H9 (cell line): Measurements from ENCODE around the gene TSPAN5. TPM values are rescaled to one million over a fixed set of nuclear protein-coding genes. Genes with fewer than 3 reads are reported as not detected.

Experiments used
- DNase-seq: peaks from one replicate; pipeline ENCODE4 v3.0.0-alpha.2; 2017
- H2AFZ ChIP-seq: one replicate; pipeline ENCODE4 v1.6.1; 2013; ENCODE audit warnings: mild to moderate bottlenecking, low read length, control low read depth, moderate library complexity
- H2AK5ac ChIP-seq: 2 replicates; pipeline ENCODE4 v1.6.1; 2013; ENCODE audit warnings: low read length, control low read depth, mixed read lengths; ENCODE audit not compliant: insufficient read length
- H2BK120ac ChIP-seq: one replicate; pipeline ENCODE4 v1.6.1; 2013; ENCODE audit warnings: low read depth, mild to moderate bottlenecking, low read length, control low read depth, inconsistent platforms; ENCODE audit not compliant: poor library complexity, severe bottlenecking
- H2BK12ac ChIP-seq: 2 replicates; pipeline ENCODE4 v1.6.1; 2013; ENCODE audit warnings: low read length, control low read depth, mixed read lengths, low read depth; ENCODE audit not compliant: insufficient read length
- H2BK15ac ChIP-seq: 2 replicates; pipeline ENCODE4 v1.6.1; 2013; ENCODE audit warnings: low read depth, low read length, control low read depth
- H2BK20ac ChIP-seq: one replicate; pipeline ENCODE4 v1.6.1; 2013; ENCODE audit warnings: low read depth, mild to moderate bottlenecking, low read length, control low read depth, inconsistent platforms; ENCODE audit not compliant: poor library complexity, severe bottlenecking
- H2BK5ac ChIP-seq: 2 replicates; pipeline ENCODE4 v1.6.1; 2013; ENCODE audit warnings: low read length, control low read depth, mixed read lengths; ENCODE audit not compliant: insufficient read length
- H3K14ac ChIP-seq: 2 replicates; pipeline ENCODE4 v1.6.1; 2013; ENCODE audit warnings: low read length, control low read depth; ENCODE audit not compliant: insufficient read depth
- H3K18ac ChIP-seq: 2 replicates; pipeline ENCODE4 v1.6.1; 2013; ENCODE audit warnings: low read depth, mild to moderate bottlenecking, mixed read lengths, low read length, control low read depth; ENCODE audit not compliant: insufficient read length
- H3K23ac ChIP-seq: 2 replicates; pipeline ENCODE4 v1.6.1; 2013; ENCODE audit warnings: low read length, control low read depth, mixed read lengths, low read depth; ENCODE audit not compliant: insufficient read length
- H3K23me2 ChIP-seq: 2 replicates; pipeline ENCODE4 v1.6.1; 2013; ENCODE audit warnings: low read depth, mild to moderate bottlenecking, mixed read lengths, low read length, control low read depth; ENCODE audit not compliant: insufficient read length, poor library complexity, severe bottlenecking
- H3K27ac ChIP-seq: 2 replicates; pipeline ENCODE4 v1.5.1; 2013; ENCODE audit warnings: low read length, control low read depth, mixed read lengths, low read depth; ENCODE audit not compliant: insufficient read length
- H3K27me3 ChIP-seq: 2 replicates; pipeline ENCODE4 v1.6.1; 2013; ENCODE audit warnings: low read length, control low read depth, inconsistent platforms; ENCODE audit not compliant: insufficient read depth
- H3K4ac ChIP-seq: 2 replicates; pipeline ENCODE4 v1.6.1; 2013; ENCODE audit warnings: low read depth, mild to moderate bottlenecking, control low read depth, inconsistent platforms, low read length, moderate library complexity
- H3K4me1 ChIP-seq: 2 replicates; pipeline ENCODE4 v1.6.1; 2013; ENCODE audit warnings: low read length, control low read depth, inconsistent platforms; ENCODE audit not compliant: insufficient read depth
- H3K4me2 ChIP-seq: 2 replicates; pipeline ENCODE4 v1.6.1; 2013; ENCODE audit warnings: low read length, control low read depth, mixed read lengths; ENCODE audit not compliant: insufficient read length, insufficient read depth
- H3K56ac ChIP-seq: 2 replicates; pipeline ENCODE4 v1.6.1; 2013; ENCODE audit warnings: low read depth, mild to moderate bottlenecking, mixed read lengths, low read length, control low read depth; ENCODE audit not compliant: insufficient read length
- H3K79me1 ChIP-seq: 2 replicates; pipeline ENCODE4 v1.6.1; 2013; ENCODE audit warnings: low read depth, mild to moderate bottlenecking, moderate library complexity, low read length, control low read depth, inconsistent platforms; ENCODE audit not compliant: insufficient read depth, poor library complexity, severe bottlenecking
- H3K79me2 ChIP-seq: 2 replicates; pipeline ENCODE4 v1.6.1; 2013; ENCODE audit warnings: low read length, control low read depth, inconsistent platforms; ENCODE audit not compliant: insufficient read depth
- H3K9ac ChIP-seq: 2 replicates; pipeline ENCODE4 v1.6.1; 2013; ENCODE audit warnings: low read length, control low read depth, mixed read lengths; ENCODE audit not compliant: insufficient read length; ENCODE audit errors: extremely low read depth
- H3K9me3 ChIP-seq: one replicate; pipeline ENCODE4 v1.6.1; 2013; ENCODE audit warnings: low read depth, low read length, inconsistent platforms; ENCODE audit not compliant: control insufficient read depth
- H3T11ph ChIP-seq: one replicate; pipeline ENCODE4 v1.6.1; 2013; ENCODE audit warnings: mild to moderate bottlenecking, low read length, control low read depth, inconsistent platforms
- H4K20me1 ChIP-seq: one replicate; pipeline ENCODE4 v1.6.1; 2013; ENCODE audit not compliant: control insufficient read depth, insufficient read length, insufficient read depth
- H4K5ac ChIP-seq: 2 replicates; pipeline ENCODE4 v1.6.1; 2013; ENCODE audit warnings: low read depth, mild to moderate bottlenecking, mixed read lengths, low read length, control low read depth; ENCODE audit not compliant: insufficient read length
- H4K8ac ChIP-seq: replicated peaks from 2 replicates; pipeline ENCODE4 v1.6.1; 2013; ENCODE audit warnings: low read length, control low read depth, mixed read lengths, low read depth; ENCODE audit not compliant: insufficient read length
- H4K91ac ChIP-seq: 2 replicates; pipeline ENCODE4 v1.6.1; 2013; ENCODE audit warnings: low read depth, mild to moderate bottlenecking, moderate library complexity, mixed read lengths, low read length, control low read depth; ENCODE audit not compliant: insufficient read length
- H3K27ac Mint-ChIP-seq, 3 experiments: 2 replicates in 2 of 3; 3 replicates in 1 of 3; pipeline ENCODE4 v1.8.0; 2020 to 2021; ENCODE audit warnings: mixed read lengths in 3 of 3, mild to moderate bottlenecking in 1 of 3, moderate library complexity in 1 of 3
- H3K27me3 Mint-ChIP-seq: 2 replicates; pipeline ENCODE4 v1.8.0; 2021; ENCODE audit warnings: low read depth, mild to moderate bottlenecking, moderate library complexity, mixed read lengths
- H3K36me3 Mint-ChIP-seq, 3 experiments: 2 replicates in 2 of 3; 3 replicates in 1 of 3; pipeline ENCODE4 v1.8.0; 2020 to 2021; ENCODE audit warnings: low read depth in 3 of 3, mixed read lengths in 3 of 3; ENCODE audit not compliant: insufficient read depth in 1 of 3
- H3K4me1 Mint-ChIP-seq, 2 experiments: 2 replicates each; pipeline ENCODE4 v1.8.0; 2020; ENCODE audit warnings: mixed read lengths in 2 of 2
- H3K4me3 Mint-ChIP-seq, 2 experiments: 2 replicates in 1 of 2; 3 replicates in 1 of 2; pipeline ENCODE4 v1.8.0; 2020 to 2021; ENCODE audit warnings: mild to moderate bottlenecking in 2 of 2, mixed read lengths in 2 of 2, moderate library complexity in 1 of 2
- H3K9me3 Mint-ChIP-seq, 2 experiments: 2 replicates in 1 of 2; 3 replicates in 1 of 2; pipeline ENCODE4 v1.8.0; 2020; ENCODE audit warnings: mild to moderate bottlenecking in 2 of 2, mixed read lengths in 2 of 2, moderate library complexity in 1 of 2
- CTCF ChIP-seq: fragments of 200-600 bp; sonication (generic); conservative IDR thresholded peaks from 3 replicates; pipeline ENCODE4 v1.8.0; 2021; ENCODE audit warnings: antibody characterized with exemption, mild to moderate bottlenecking
- WGBS: extraction: QIAGEN DNeasy Blood & Tissue Kit; methylation state at CpG from one replicate; pipeline ENCODE4 v1.1.7; 2013; ENCODE audit warnings: missing lambda C conversion rate, low lambda C conversion rate, mixed read lengths; ENCODE audit not compliant: insufficient read length; ENCODE audit errors: extremely low coverage; 5-methylcytosine and 5-hydroxymethylcytosine counted together
- total RNA-seq: library from RNA; stranded (reverse); gene quantifications from 2 replicates; pipeline ENCODE4 v1.2.1, GENCODE V29; 2021

The TSPAN5 gene
- total RNA-seq, 1 experiment from 2014 or later = 7.0 TPM

GRCh38 chr4:98510340-98510739 is 148.1 kb downstream of the TSPAN5 start:
- H3K79me1 ChIP-seq = no peaks in the 10 kb centered on the region
- no peaks in the 10 kb centered on the region for H3K9me3 ChIP-seq
- H4K8ac ChIP-seq = no peak overlapping the region
- H3K14ac ChIP-seq = no peak overlapping the region
- Mint-ChIP-seq H3K4me3 (no peak overlapping the region), H3K4me1 (peaks cover 22 to 30% of the 10 kb centered on the region in 2 experiments), H3K36me3 (no peaks in the 10 kb centered on the region; a peak in 1 of 7 replicates), H3K9me3 (no peaks in the 10 kb centered on the region), H3K27me3 (no peaks in the 10 kb centered on the region), H3K27ac (no peak overlapping the region)
- H3K79me2 ChIP-seq = no peaks in the 10 kb centered on the region
- H4K91ac ChIP-seq = no peak overlapping the region
- H4K5ac ChIP-seq = no peak overlapping the region
- H3K23me2 ChIP-seq = no peaks in the 10 kb centered on the region
- no peak overlapping the region for H3K27ac ChIP-seq
- H3K18ac ChIP-seq = no peak overlapping the region
- no peaks in the 10 kb centered on the region for H4K20me1 ChIP-seq
- H2BK5ac ChIP-seq = no peak overlapping the region
- no peak overlapping the region for H2BK20ac ChIP-seq
- no peak overlapping the region for H2AFZ ChIP-seq
- no peak overlapping the region for H2BK12ac ChIP-seq
- DNase-seq = no peak
- H2BK120ac ChIP-seq = no peak overlapping the region
- H3K4me2 ChIP-seq = no peak overlapping the region
- peaks cover 3% of the 10 kb centered on the region; the same call in 1 of the 2 replicates for H3K4me1 ChIP-seq
- no peak overlapping the region for H3T11ph ChIP-seq
- H2BK15ac ChIP-seq = no peak overlapping the region
- no peak overlapping the region for H3K23ac ChIP-seq
- no peak overlapping the region for H3K4ac ChIP-seq
- H3K9ac ChIP-seq = no peak overlapping the region
- H2AK5ac ChIP-seq = no peak overlapping the region
- no peak for TF ChIP-seq CTCF
- no peak overlapping the region for H3K56ac ChIP-seq
- H3K27me3 ChIP-seq = no peaks in the 10 kb centered on the region
- no CpG with 5 or more reads among the region's 2 CpGs for WGBS
